ENCODE data around the gene SHROOM3.

GRCh38 chr4:76823495-76823894 lies 388.5 kb downstream of the SHROOM3 start:
- TF ChIP-seq CTCF (IDR thresholded peaks at IDR 0.05) (no peak), POLR2AphosphoS5 (IDR thresholded peaks at IDR 0.05) (no peak)
